Neural cell (in vitro differentiated cells): ENCODE measurements around the gene TMEM151A. TPM values are rescaled to one million over a fixed set of nuclear protein-coding genes. Genes with fewer than 3 reads are reported as not detected.

Experiments used
- H2AFZ ChIP-seq: fragments of 200-600, 300-800 bp; sonication (generic), shearing (Covaris generic); 2 replicates; pipeline ENCODE4 v1.6.0; 2014; ENCODE audit warnings: low read depth, mild to moderate bottlenecking, antibody characterized with exemption, low read length, moderate library complexity
- H3F3A ChIP-seq: fragments of 200-600 bp; shearing (Covaris generic); 2 replicates; pipeline ENCODE4 v1.6.1; 2016; ENCODE audit warnings: mild to moderate bottlenecking, moderate library complexity, mixed read lengths, antibody characterized with exemption, low read length; ENCODE audit not compliant: insufficient read depth, poor library complexity, severe bottlenecking
- H3K27ac ChIP-seq: fragments of 200-600, 300-800 bp; sonication (generic), shearing (Covaris generic); 2 replicates; pipeline ENCODE4 v1.5.1; 2014; ENCODE audit warnings: mild to moderate bottlenecking, low read length, moderate library complexity
- H3K27me3 ChIP-seq: fragments of 300-800, 200-600 bp; sonication (generic), shearing (Covaris generic); 2 replicates; pipeline ENCODE4 v1.6.0; 2014; ENCODE audit warnings: mild to moderate bottlenecking, low read depth, low read length, moderate library complexity; ENCODE audit not compliant: insufficient read depth
- H3K36me3 ChIP-seq: fragments of 300-800, 200-600 bp; sonication (generic), shearing (Covaris generic); 2 replicates; pipeline ENCODE4 v1.5.1; 2014; ENCODE audit warnings: mild to moderate bottlenecking, antibody characterized with exemption, low read length, moderate library complexity; ENCODE audit not compliant: insufficient read depth
- H3K4me2 ChIP-seq: fragments of 300-800, 200-600 bp; sonication (generic), shearing (Covaris generic); 2 replicates; pipeline ENCODE4 v1.6.0; 2014; ENCODE audit warnings: mild to moderate bottlenecking, low read length
- H3K4me3 ChIP-seq: fragments of 300-800, 200-600 bp; sonication (generic), shearing (Covaris generic); 2 replicates; pipeline ENCODE4 v1.5.1; 2014; ENCODE audit warnings: mild to moderate bottlenecking, low read length, moderate library complexity
- H3K79me2 ChIP-seq: fragments of 200-600 bp; shearing (Covaris generic); replicated peaks from 2 replicates; pipeline ENCODE4 v1.6.0; 2014; ENCODE audit warnings: mild to moderate bottlenecking, low read length, moderate library complexity; ENCODE audit not compliant: insufficient read depth
- H3K9ac ChIP-seq: fragments of 300-800, 200-600 bp; sonication (generic), shearing (Covaris generic); 2 replicates; pipeline ENCODE4 v1.6.1; 2016; ENCODE audit warnings: mild to moderate bottlenecking, low read length, mixed read lengths
- H3K9me2 ChIP-seq: fragments of 200-600 bp; shearing (Covaris generic); 2 replicates; pipeline ENCODE4 v1.6.1; 2016; ENCODE audit warnings: mild to moderate bottlenecking, low read length, mixed read lengths; ENCODE audit not compliant: insufficient read depth
- H3K9me3 ChIP-seq: fragments of 200-600, 300-800 bp; sonication (generic), shearing (Covaris generic); 2 replicates; pipeline ENCODE4 v1.6.1; 2016; ENCODE audit warnings: mild to moderate bottlenecking, mixed run types, low read length, moderate library complexity, mixed read lengths
- H4K20me1 ChIP-seq: fragments of 200-600 bp; shearing (Covaris generic); 2 replicates; pipeline ENCODE4 v1.6.1; 2016; ENCODE audit warnings: mild to moderate bottlenecking, mixed run types; ENCODE audit not compliant: insufficient read depth
- CTCF ChIP-seq: fragments of 450-650 bp; IDR thresholded peaks from 2 replicates; pipeline ENCODE4 v1.5.1; 2014; ENCODE audit warnings: antibody characterized with exemption, mild to moderate bottlenecking, moderate library complexity; ENCODE audit not compliant: poor library complexity, severe bottlenecking
- EP300 ChIP-seq: fragments of 450-650 bp; conservative IDR thresholded peaks from 2 replicates; pipeline ENCODE4 v1.6.1; 2014; ENCODE audit warnings: antibody characterized with exemption, mild to moderate bottlenecking, moderate library complexity; ENCODE audit not compliant: poor library complexity, severe bottlenecking
- EZH2 ChIP-seq: fragments of 200-600, 300-800 bp; shearing (Covaris generic), sonication (generic); IDR thresholded peaks from 2 replicates; pipeline ENCODE4 v1.6.1; 2014; ENCODE audit warnings: antibody characterized with exemption, low read length, borderline replicate concordance, mild to moderate bottlenecking; ENCODE audit not compliant: insufficient read depth, poor library complexity, severe bottlenecking
- MXI1 ChIP-seq: fragments of 450-650 bp; conservative IDR thresholded peaks from 2 replicates; pipeline ENCODE4 v1.6.1; 2014; ENCODE audit warnings: antibody characterized with exemption, mild to moderate bottlenecking; ENCODE audit not compliant: poor library complexity, severe bottlenecking
- POLR2AphosphoS5 ChIP-seq: IDR thresholded peaks from 2 replicates; pipeline ENCODE4 v1.6.1; 2012
- RAD21 ChIP-seq: fragments of 450-650 bp; conservative IDR thresholded peaks from 2 replicates; pipeline ENCODE4 v1.6.1; 2014; ENCODE audit warnings: antibody characterized with exemption, mild to moderate bottlenecking, moderate library complexity
- REST ChIP-seq: IDR thresholded peaks from 2 replicates; pipeline ENCODE4 v1.6.1; 2012; ENCODE audit warnings: borderline replicate concordance
- SMC3 ChIP-seq: fragments of 450-650 bp; conservative IDR thresholded peaks from 2 replicates; pipeline ENCODE4 v1.6.1; 2014; ENCODE audit warnings: antibody characterized with exemption, mild to moderate bottlenecking, moderate library complexity; ENCODE audit not compliant: poor library complexity
- TAF1 ChIP-seq: IDR thresholded peaks from 2 replicates; pipeline ENCODE4 v1.6.1; 2012; ENCODE audit warnings: low read depth
- polyA plus RNA-seq: library from polyadenylated mRNA; depleted of rRNA; stranded (reverse); fragments of >200 nt; gene quantifications from 2 replicates; pipeline ENCODE4 v1.2.3, GENCODE V29; 2014

TMEM151A gene
- polyA plus RNA-seq, 1 donor from 2014 or later, result 5.3 TPM

- TF ChIP-seq SMC3 (no peak), REST (no peak), TAF1 (no peak), CTCF (no peak), MXI1 (no peak), EZH2 (no peak), POLR2AphosphoS5 (no peak), RAD21 (no peak), EP300 (no peak)
- no peak overlapping the region for H3K27ac ChIP-seq
- H3K4me2 ChIP-seq, result no peak overlapping the region
Measured at GRCh38 chr11:66314186-66314501, 22.4 kb downstream of the TMEM151A start.

GRCh38 chr11:66314561-66315497 is 23.1 kb downstream of the TMEM151A start:
- H3K36me3 ChIP-seq, result no peaks in the 10 kb centered on the region

More at GRCh38 chr11:66314186-66314501, 22.4 kb downstream of the TMEM151A start:
- H3K27me3 ChIP-seq, result peaks cover 11% of the 10 kb centered on the region
- H3K79me2 ChIP-seq, result no peaks in the 10 kb centered on the region
- H3K9me2 ChIP-seq, result no peaks in the 10 kb centered on the region
- H2AFZ ChIP-seq, result no peak overlapping the region
- H3K4me3 ChIP-seq, result no peak overlapping the region
- no peak overlapping the region for H3K9ac ChIP-seq
- no peaks in the 10 kb centered on the region for H3F3A ChIP-seq
- H3K36me3 ChIP-seq, result no peaks in the 10 kb centered on the region
- H3K9me3 ChIP-seq, result no peaks in the 10 kb centered on the region
- no peaks in the 10 kb centered on the region for H4K20me1 ChIP-seq

More at GRCh38 chr11:66314561-66315497, 23.1 kb downstream of the TMEM151A start:
- Histone ChIP-seq H3K4me2 (no peak overlapping the region), H3K79me2 (no peaks in the 10 kb centered on the region), H2AFZ (no peak overlapping the region), H3K9me3 (no peaks in the 10 kb centered on the region), H3K4me3 (no peak overlapping the region), H3K27ac (no peak overlapping the region), H3K9me2 (no peaks in the 10 kb centered on the region), H3K9ac (no peak overlapping the region), H3F3A (no peaks in the 10 kb centered on the region), H4K20me1 (no peaks in the 10 kb centered on the region), H3K27me3 (peaks cover 11% of the 10 kb centered on the region)
- no peak for TF ChIP-seq SMC3
- TF ChIP-seq EZH2, result no peak
- no peak for TF ChIP-seq CTCF
- no peak for TF ChIP-seq MXI1
- TF ChIP-seq EP300, result no peak
- no peak for TF ChIP-seq REST
- no peak for TF ChIP-seq POLR2AphosphoS5
- TF ChIP-seq RAD21, result no peak
- TF ChIP-seq TAF1, result no peak
